ENCODE results near the gene ACSM6. TPM values are rescaled to one million over a fixed set of nuclear protein-coding genes. Genes with fewer than 3 reads are reported as not detected.
"Not testable (repeated sequence)": the region's sequence is repeated elsewhere in the genome, so short reads cannot be mapped to it uniquely, and the experiment has no call there.

ACSM6 gene
- polyA plus RNA-seq (ENCODE audit: insufficient read length in 4 of 4), result under 1 TPM; 0.08 to 0.67 (median 0.22) TPM

GRCh38 chr10:95193944-95194343 lies at the start of gene ACSM6:
Gene ACSM6 (plus strand): TSS chr10:95194238. CDS start chr10:95194486, 248 bp downstream.
- DNase-seq (ENCODE audit: low read depth in 4 of 4, low spot score in 3 of 4), result no peak

GRCh38 chr10:95168694-95169093 lies 25.3 kb upstream of the ACSM6 start:
- DNase-seq (ENCODE audit: low read depth in 4 of 4, low spot score in 3 of 4), result no peak

- no peak for DNase-seq (ENCODE audit: low read depth in 4 of 4, low spot score in 3 of 4)
Observed at GRCh38 chr10:95169522-95169921, 24.5 kb upstream of the ACSM6 start.

- no peak for DNase-seq (ENCODE audit: low read depth in 4 of 4, low spot score in 3 of 4)
Observed at GRCh38 chr10:95170790-95171189, 23.2 kb upstream of the ACSM6 start.

GRCh38 chr10:95171336-95171735 lies 22.7 kb upstream of the ACSM6 start:
- DNase-seq (ENCODE audit: low read depth in 4 of 4, low spot score in 3 of 4), result no peak

GRCh38 chr10:95172851-95173250 lies 21.2 kb upstream of the ACSM6 start:
- no peak for DNase-seq (ENCODE audit: low read depth in 4 of 4, low spot score in 3 of 4)

- no peak for DNase-seq (ENCODE audit: low read depth in 4 of 4, low spot score in 3 of 4)
Observed at GRCh38 chr10:95176101-95176500, 17.9 kb upstream of the ACSM6 start.

GRCh38 chr10:95177429-95177828 lies 16.6 kb upstream of the ACSM6 start:
- DNase-seq (ENCODE audit: low read depth in 4 of 4, low spot score in 3 of 4), result no peak

GRCh38 chr10:95178266-95178665 lies 15.8 kb upstream of the ACSM6 start:
- DNase-seq (ENCODE audit: low read depth in 4 of 4, low spot score in 3 of 4), result no peak

- no peak for DNase-seq (ENCODE audit: low read depth in 4 of 4, low spot score in 3 of 4)
Observed at GRCh38 chr10:95178797-95179196, 15.2 kb upstream of the ACSM6 start.

- no peak for DNase-seq (ENCODE audit: low read depth in 4 of 4, low spot score in 3 of 4)
Observed at GRCh38 chr10:95181726-95182125, 12.3 kb upstream of the ACSM6 start.

GRCh38 chr10:95183271-95184230 lies 10.5 kb upstream of the ACSM6 start:
- peak; percentile 63 to 79 (median 74) for DNase-seq (ENCODE audit: low read depth in 4 of 4, low spot score in 3 of 4)

- DNase-seq (ENCODE audit: low read depth in 4 of 4, low spot score in 3 of 4), result no peak
Observed at GRCh38 chr10:95187617-95188016, 6.4 kb upstream of the ACSM6 start.

- no peak for DNase-seq (ENCODE audit: low read depth in 4 of 4, low spot score in 3 of 4)
Observed at GRCh38 chr10:95188593-95188992, 5.4 kb upstream of the ACSM6 start.

GRCh38 chr10:95196046-95196445 lies 2.0 kb downstream of the ACSM6 start:
- DNase-seq (ENCODE audit: low read depth in 4 of 4, low spot score in 3 of 4), result no peak

- DNase-seq (ENCODE audit: low read depth in 4 of 4, low spot score in 3 of 4), result no peak
Observed at GRCh38 chr10:95201736-95202135, 7.7 kb downstream of the ACSM6 start.

- DNase-seq (ENCODE audit: low read depth in 4 of 4, low spot score in 3 of 4), result not testable (repeated sequence)
Observed at GRCh38 chr10:95202865-95203264, 8.8 kb downstream of the ACSM6 start.

GRCh38 chr10:95208702-95209391 lies 14.8 kb downstream of the ACSM6 start:
- no peak for DNase-seq (ENCODE audit: low read depth in 4 of 4, low spot score in 3 of 4)

- DNase-seq (ENCODE audit: low read depth in 4 of 4, low spot score in 3 of 4), result no peak
Observed at GRCh38 chr10:95209509-95210127, 15.6 kb downstream of the ACSM6 start.

- no peak for DNase-seq (ENCODE audit: low read depth in 4 of 4, low spot score in 3 of 4)
Observed at GRCh38 chr10:95211606-95212279, 17.7 kb downstream of the ACSM6 start.

- no peak for DNase-seq (ENCODE audit: low read depth in 4 of 4, low spot score in 3 of 4)
Observed at GRCh38 chr10:95214369-95214768, 20.3 kb downstream of the ACSM6 start.
